A549 treated with dexamethasone at 1 μM for 4 hours (cell line): Measurements from ENCODE around the gene SLC51A. TPM values are rescaled to one million over a fixed set of nuclear protein-coding genes. Genes with fewer than 3 reads are reported as not detected.

ENCODE experiments used
- total RNA-seq: library from RNA; stranded (reverse); fragments of 200-300 nt; extraction: Qiagen RNA extraction; gene quantifications from 5 replicates; pipeline ENCODE4 v1.2.3, GENCODE V29; 2022

The SLC51A gene
- not detected in 5 replicates for total RNA-seq

GRCh38 chr3:196216089-196216564, at the start of gene SLC51A:
TSS of gene SLC51A (plus strand) at chr3:196216534. CDS start at chr3:196216713, 179 bp downstream.

GRCh38 chr3:196210673-196211556, 5.4 kb upstream of the SLC51A start, which contains the start of gene ZDHHC19:
TSS of gene ZDHHC19 (minus strand) at chr3:196211400. CDS start at chr3:196211315, 85 bp downstream.

Other genes with a start within 250 kb of the SLC51A start
- 82.1 to 111 TPM (median 93.7 TPM) in 5 replicates for gene TFRC, start 134.4 kb upstream of the SLC51A start, total RNA-seq
- gene ZDHHC19, start 5.1 kb upstream of the SLC51A start, total RNA-seq: 0.17 to 0.21 TPM (median 0.19 TPM) in 3 of 5 replicates, not detected in the others
- gene PCYT1A, start 71.2 kb downstream of the SLC51A start, total RNA-seq: 30.6 to 39.2 TPM (median 38.3 TPM) in 5 replicates
- 21.7 to 25.7 TPM (median 22.7 TPM) in 5 replicates for gene DYNLT2B, start 101.7 kb downstream of the SLC51A start, total RNA-seq
- gene TM4SF19, start 121.9 kb downstream of the SLC51A start, total RNA-seq: 7.0 to 8.6 TPM (median 7.8 TPM) in 5 replicates
- 6.6 to 12.4 TPM (median 11.5 TPM) in 5 replicates for gene UBXN7, start 215.9 kb downstream of the SLC51A start, total RNA-seq